GM12873 (cell line): ENCODE data around the gene PLEKHA4.

ENCODE experiments used
- CTCF ChIP-seq: IDR thresholded peaks from 2 replicates; pipeline ENCODE4 v1.5.1; 2012; ENCODE audit warnings: low read depth, mild to moderate bottlenecking, moderate library complexity, low read length, control low read depth; ENCODE audit not compliant: insufficient read depth; ENCODE audit errors: missing control alignments

The PLEKHA4 gene

DNA sequence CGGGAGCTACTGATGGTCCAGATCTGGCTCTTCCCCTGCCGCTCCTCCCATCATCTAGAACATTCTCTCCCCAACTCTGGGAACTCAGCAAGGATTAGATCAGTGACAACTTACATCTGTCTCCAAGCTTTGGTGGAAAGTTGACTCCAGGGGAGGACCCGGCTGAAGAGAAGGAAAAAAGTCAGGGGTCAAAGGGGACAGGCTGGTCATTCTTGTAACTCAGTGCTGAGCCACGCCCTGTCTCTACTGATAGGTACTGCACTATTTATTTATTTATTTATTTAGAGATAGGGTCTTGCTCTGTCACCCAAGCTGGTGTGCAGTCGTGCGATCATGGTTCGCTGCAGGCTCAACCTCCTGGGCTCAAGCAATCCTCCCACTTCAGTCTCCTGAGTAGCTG is 14.3 kb downstream of the PLEKHA4 start:
- no peak for TF ChIP-seq CTCF

GRCh38 chr19:48853483-48853882 is 14.9 kb downstream of the PLEKHA4 start:
- TF ChIP-seq CTCF: no peak

DNA sequence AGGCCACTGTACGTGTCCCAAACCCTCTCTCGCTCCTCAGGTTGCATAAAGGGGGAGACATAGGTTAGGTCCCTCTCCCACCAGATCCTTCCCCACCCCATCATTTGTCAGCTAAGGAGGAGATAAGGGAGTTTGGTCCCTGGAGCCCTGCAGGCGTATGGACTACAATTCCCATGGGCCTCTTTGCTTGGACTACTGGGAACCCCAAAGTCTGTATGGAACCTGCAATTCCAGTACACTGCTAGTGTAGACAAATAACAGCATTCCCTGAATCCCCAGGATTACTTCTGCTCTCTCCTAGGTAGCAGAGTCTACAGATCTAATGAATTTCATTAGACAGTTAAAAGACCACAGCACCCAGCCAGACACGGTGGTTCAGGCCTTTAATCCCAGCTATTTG is 16.1 kb downstream of the PLEKHA4 start:
- TF ChIP-seq CTCF: no peak

- no peak for TF ChIP-seq CTCF
Observed at GRCh38 chr19:48845384-48845783, 23.0 kb downstream of the PLEKHA4 start.

DNA sequence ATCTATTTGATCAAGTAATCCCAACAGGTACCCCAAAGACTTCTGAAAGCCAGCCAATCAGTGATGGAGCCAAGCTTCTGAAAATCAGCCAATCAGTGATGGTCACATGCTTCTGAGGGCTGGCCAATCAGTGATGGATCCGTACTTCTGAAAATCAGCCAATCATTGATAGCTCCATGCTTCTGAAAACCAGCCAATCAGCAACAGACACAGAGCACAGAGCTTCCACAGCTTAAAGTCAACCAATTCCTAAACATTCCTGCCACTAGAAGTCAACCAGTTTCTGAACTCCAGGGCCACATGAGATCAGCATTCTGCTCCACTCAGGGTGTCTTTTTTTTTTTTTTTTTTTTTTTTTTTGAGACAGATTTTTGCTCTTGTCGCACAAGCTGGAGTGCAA is 23.9 kb downstream of the PLEKHA4 start:
- no peak for TF ChIP-seq CTCF

DNA sequence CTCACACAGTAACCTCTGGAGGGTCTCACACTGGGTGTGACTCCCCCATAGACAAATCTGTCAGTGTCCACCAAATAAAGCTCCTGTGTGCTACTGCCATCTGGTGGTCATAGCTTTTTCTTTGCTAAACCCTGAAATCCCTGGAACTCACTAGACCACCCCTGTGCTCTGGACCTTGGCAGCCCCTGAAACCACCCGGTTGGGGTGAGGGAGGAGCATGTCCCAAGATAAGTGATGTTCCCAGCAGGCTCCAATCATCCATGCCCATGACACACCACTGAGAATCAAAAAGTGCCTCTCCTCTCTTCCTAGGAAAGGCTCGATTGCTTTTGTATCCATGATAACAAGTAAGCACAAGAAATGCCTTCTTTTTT is 25.6 kb downstream of the PLEKHA4 start:
- peak; percentile 86 for TF ChIP-seq CTCF

GRCh38 chr19:48841571-48841970 is 26.8 kb downstream of the PLEKHA4 start:
- TF ChIP-seq CTCF: no peak

DNA sequence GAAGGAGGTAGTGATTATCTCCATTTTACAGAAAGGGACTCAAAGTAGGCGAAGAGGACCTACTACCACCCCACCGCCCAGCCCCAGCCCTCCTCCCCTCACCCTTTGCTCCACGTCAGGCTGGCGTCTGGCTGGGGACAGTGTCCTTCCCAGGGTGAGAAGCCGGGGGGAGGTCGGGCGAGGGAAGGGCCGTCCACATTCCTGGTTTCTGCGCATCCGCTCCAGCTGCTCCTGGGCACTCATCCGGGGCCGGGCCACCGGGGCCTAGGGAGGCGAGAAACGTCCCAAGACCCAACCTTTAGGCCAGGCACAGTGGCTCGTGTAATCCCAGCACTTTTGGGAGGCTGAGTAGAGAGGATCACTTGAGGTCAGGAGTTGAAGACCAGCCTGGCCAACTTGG is 27.4 kb downstream of the PLEKHA4 start:
- no peak for TF ChIP-seq CTCF
